Measurements from ENCODE around the gene TMX1.
"Not testable (repeated sequence)": the region's sequence is repeated elsewhere in the genome, so short reads cannot be mapped to it uniquely, and the experiment has no call there.

The TMX1 gene

GRCh38 chr14:51239813-51240803, at the start of gene TMX1:
Gene TMX1 (plus strand): TSS chr14:51240247. CDS start chr14:51240293, 46 bp downstream.
- DNase-seq (ENCODE audit: low read depth in 2 of 2): peak; percentile 81 to 91

GRCh38 chr14:51201890-51202289, 38.2 kb upstream of the TMX1 start:
- DNase-seq (ENCODE audit: low read depth in 2 of 2): no peak

GRCh38 chr14:51202914-51203665, 37.0 kb upstream of the TMX1 start:
- DNase-seq (ENCODE audit: low read depth in 2 of 2): no peak

GRCh38 chr14:51203881-51204280, 36.2 kb upstream of the TMX1 start:
- DNase-seq (ENCODE audit: low read depth in 2 of 2): no peak

GRCh38 chr14:51205486-51205885, 34.6 kb upstream of the TMX1 start:
- no peak for DNase-seq (ENCODE audit: low read depth in 2 of 2)

GRCh38 chr14:51206462-51206861, 33.6 kb upstream of the TMX1 start:
- no peak for DNase-seq (ENCODE audit: low read depth in 2 of 2)

- DNase-seq (ENCODE audit: low read depth in 2 of 2): no peak
Observed at GRCh38 chr14:51207621-51208020, 32.4 kb upstream of the TMX1 start.

- DNase-seq (ENCODE audit: low read depth in 2 of 2): no peak
Observed at GRCh38 chr14:51208982-51209381, 31.1 kb upstream of the TMX1 start.

GRCh38 chr14:51209457-51209856, 30.6 kb upstream of the TMX1 start:
- DNase-seq (ENCODE audit: low read depth in 2 of 2): no peak

- DNase-seq (ENCODE audit: low read depth in 2 of 2): no peak
Observed at GRCh38 chr14:51210594-51210993, 29.5 kb upstream of the TMX1 start.

GRCh38 chr14:51211149-51211548, 28.9 kb upstream of the TMX1 start:
- DNase-seq (ENCODE audit: low read depth in 2 of 2): no peak

- DNase-seq (ENCODE audit: low read depth in 2 of 2): no peak
Observed at GRCh38 chr14:51216602-51217001, 23.4 kb upstream of the TMX1 start.

GRCh38 chr14:51219473-51220448, 20.3 kb upstream of the TMX1 start:
- no peak for DNase-seq (ENCODE audit: low read depth in 2 of 2)

- not testable (repeated sequence) for DNase-seq (ENCODE audit: low read depth in 2 of 2)
Observed at GRCh38 chr14:51223463-51223862, 16.6 kb upstream of the TMX1 start.

GRCh38 chr14:51224551-51224950, 15.5 kb upstream of the TMX1 start:
- DNase-seq (ENCODE audit: low read depth in 2 of 2): no peak

- DNase-seq (ENCODE audit: low read depth in 2 of 2): no peak
Observed at GRCh38 chr14:51225751-51226150, 14.3 kb upstream of the TMX1 start.

- DNase-seq (ENCODE audit: low read depth in 2 of 2): no peak
Observed at GRCh38 chr14:51228391-51228790, 11.7 kb upstream of the TMX1 start.

- DNase-seq (ENCODE audit: low read depth in 2 of 2): no peak
Observed at GRCh38 chr14:51228890-51229289, 11.2 kb upstream of the TMX1 start.

- DNase-seq (ENCODE audit: low read depth in 2 of 2): no peak
Observed at GRCh38 chr14:51236314-51236713, 3.7 kb upstream of the TMX1 start.

GRCh38 chr14:51240804-51241380, 845 bp downstream of the TMX1 start:
- DNase-seq (ENCODE audit: low read depth in 2 of 2): no peak
